GM18858 (cell line): Measurements from ENCODE around the gene GAS7.
"Not testable (repeated sequence)": the region's sequence is repeated elsewhere in the genome, so short reads cannot be mapped to it uniquely, and the experiment has no call there.

Experiments
- ATAC-seq: cut with Tn5 transposase; IDR thresholded peaks from one replicate; pipeline ENCODE4 v1.9.1; 2021; ENCODE audit not compliant: unreplicated experiment

Gene GAS7

GRCh38 chr17:10031127-10031526 is 167.3 kb downstream of the GAS7 start:
- no peak for ATAC-seq

- no peak for ATAC-seq
These were observed 169.3 kb downstream of the GAS7 start for GRCh38 chr17:10029129-10029528.

DNA sequence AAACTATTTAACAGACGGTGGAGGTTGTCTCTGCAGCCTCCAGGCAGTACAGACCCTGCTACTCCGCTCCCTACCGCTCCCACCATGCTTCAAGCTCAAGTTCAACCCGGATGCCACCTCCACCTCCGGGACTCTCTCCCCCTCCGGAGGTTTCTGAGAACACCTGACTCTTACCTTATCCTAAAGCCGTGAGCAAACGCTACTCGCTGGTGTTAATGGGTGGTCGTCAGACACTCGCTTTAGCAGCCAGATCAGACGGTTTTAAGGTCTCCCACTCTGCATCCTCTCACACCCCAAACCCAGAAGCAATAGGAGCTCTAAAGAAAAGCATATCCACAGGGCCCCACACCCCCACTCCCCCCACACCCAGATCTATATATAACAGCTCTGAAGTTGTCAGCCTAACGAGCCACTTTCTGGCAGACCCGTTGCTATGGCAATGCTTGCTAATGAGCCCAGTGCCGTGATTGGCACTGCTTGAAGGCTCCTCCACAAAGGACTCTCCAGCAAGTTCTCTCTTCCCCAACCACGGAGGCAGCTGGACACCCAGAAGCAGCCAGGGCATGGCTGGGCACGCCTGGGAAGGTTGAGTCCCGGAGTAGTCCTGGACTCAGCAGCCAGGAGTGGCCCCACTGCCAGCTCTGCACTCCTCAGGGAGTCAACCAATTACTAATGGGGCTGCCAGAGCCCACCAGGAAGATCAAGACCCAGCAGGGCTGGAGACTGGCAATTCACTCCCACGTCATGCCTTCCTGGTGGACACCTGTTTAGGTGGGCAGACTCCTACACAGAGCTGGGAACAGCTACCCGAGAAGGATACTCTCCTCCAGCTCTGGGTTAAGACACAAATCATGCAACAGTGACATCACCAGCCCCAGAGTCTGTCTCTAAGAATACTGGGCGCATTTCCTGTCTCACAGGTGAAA is 172.2 kb downstream of the GAS7 start:
- no peak for ATAC-seq

- ATAC-seq: no peak
These were observed 173.2 kb downstream of the GAS7 start for GRCh38 chr17:10025224-10025623.

GRCh38 chr17:10022416-10022815 is 176.0 kb downstream of the GAS7 start:
- no peak for ATAC-seq

GRCh38 chr17:10021272-10021984 is 177.0 kb downstream of the GAS7 start:
- no peak for ATAC-seq

- no peak for ATAC-seq
These were observed 178.4 kb downstream of the GAS7 start for GRCh38 chr17:10019941-10020451.

DNA sequence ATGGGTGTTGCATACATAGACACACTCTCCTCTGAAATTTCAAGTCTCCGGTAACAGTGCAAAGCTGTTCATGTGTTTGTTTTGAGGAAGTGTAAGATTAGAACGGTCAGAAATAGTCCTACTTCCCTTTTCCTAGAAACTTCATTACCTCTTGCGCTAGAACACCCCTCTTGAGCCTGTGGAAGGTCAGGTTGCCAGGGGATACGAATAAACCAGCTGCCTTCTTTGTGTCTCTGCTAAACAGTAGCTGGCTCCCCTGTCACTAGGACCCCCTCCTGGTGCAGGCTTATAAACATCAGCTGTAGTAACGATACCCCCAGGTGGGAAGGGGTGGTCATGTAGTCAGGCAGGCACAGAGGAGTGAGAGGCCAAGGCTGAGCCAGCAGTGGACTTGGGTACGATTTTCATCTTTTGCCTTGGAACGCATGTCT is 179.9 kb downstream of the GAS7 start:
- peak; percentile 52 for ATAC-seq

DNA sequence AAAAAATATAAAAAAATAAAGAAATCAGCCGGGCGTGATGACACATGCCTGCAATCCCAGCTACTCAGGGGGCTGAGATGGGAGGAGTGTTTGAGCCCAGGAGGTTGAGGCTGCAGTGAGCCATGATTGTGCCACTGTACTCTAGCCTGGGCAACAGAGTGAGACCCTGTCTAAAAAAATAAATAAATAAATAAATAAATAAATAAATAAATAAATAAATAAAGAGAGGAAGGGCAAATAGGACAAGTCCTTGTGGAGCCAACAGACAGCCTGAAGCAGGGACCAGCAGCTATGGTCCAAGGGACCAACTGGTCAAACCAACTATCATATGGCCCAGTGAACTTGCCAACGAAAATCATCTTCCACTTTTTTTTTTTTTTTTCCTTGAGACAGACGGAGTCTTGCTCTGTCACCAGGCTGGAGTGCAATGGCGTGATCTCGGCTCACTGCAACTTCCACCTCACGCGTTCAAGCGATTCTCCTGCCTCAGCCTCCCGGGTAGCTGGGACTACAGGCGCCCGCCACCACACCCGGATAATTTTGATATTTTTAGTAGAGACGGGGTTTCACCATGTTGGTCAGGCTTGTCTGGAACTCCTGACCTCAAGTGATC is 181.3 kb downstream of the GAS7 start:
- not testable (repeated sequence) for ATAC-seq

GRCh38 chr17:10013365-10014112 is 184.9 kb downstream of the GAS7 start:
- ATAC-seq: peak; percentile 66

DNA sequence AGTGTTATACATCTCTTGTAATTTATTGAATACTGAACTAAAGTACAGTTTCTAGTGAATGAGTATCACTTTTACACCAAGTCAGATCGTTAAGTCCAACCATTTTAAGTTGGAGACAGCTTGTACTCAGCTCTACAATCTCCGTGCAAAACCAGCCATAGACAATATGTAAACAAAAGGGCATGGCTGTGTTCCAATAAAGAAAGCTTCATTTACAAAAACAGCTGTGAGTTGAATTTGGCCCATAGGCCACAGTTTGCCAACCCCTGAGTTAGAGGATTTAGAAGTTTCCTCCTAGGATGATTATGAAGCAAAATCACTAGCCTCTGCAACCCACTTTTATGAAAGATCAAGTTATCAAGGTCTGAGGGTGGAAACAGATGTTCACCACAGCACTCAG is 187.7 kb downstream of the GAS7 start:
- ATAC-seq: no peak

DNA sequence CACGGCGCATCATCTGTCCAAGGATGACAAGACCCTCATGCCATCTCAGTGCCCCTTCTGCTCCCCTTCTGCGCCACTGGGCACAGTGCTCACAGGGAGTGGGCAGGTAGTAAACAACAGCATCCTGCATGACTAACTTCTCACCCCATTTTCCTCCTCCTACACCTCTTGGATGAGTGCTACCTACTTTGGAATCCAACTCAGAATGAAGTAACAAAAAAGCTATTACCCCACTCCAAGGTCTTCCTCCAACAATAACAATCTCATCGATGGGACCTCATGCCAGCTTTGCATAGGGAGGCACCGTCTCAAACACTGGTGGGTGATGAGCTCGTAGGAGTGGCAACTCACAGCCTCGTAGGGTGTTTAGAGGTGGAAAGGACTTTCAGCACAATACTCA is 194.7 kb downstream of the GAS7 start:
- ATAC-seq: no peak

- not testable (repeated sequence) for ATAC-seq
These were observed 195.6 kb downstream of the GAS7 start for GRCh38 chr17:10002567-10003360.

- no peak for ATAC-seq
These were observed 197.0 kb downstream of the GAS7 start for GRCh38 chr17:10001306-10001873.

- ATAC-seq: no peak
These were observed 198.3 kb downstream of the GAS7 start for GRCh38 chr17:9999919-10000695.

DNA sequence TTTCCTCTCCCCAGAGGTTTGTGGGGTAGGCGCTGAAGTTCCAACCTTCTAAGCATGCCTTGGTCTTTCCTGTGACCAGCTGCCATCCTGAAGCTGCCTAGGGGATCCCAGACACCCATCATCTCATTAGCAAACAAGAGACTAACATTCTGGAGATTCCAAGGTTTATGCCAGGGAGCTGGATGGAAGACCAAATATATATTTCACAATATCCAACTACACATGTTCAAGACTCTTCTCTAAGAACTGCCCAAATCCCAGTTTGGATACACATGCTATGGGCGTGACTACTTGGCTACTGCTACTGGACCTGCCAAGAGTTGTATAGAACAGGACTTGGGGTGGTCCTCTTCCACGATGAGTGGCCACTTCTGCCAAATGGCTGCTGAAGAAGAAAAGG is 200.3 kb downstream of the GAS7 start:
- no peak for ATAC-seq

- no peak for ATAC-seq
These were observed 203.6 kb downstream of the GAS7 start for GRCh38 chr17:9994761-9995160.

GRCh38 chr17:9991796-9992195 is 206.6 kb downstream of the GAS7 start:
- no peak for ATAC-seq

- ATAC-seq: no peak
These were observed 207.1 kb downstream of the GAS7 start for GRCh38 chr17:9991351-9991750.
